ENCODE results near the gene PRR14L. TPM values are rescaled to one million over a fixed set of nuclear protein-coding genes. Genes with fewer than 3 reads are reported as not detected.

PRR14L gene
- total RNA-seq, 1 experiment from 2014 or later, result 138 TPM

GRCh38 chr22:31743871-31744270 lies 6.1 kb downstream of the PRR14L start:
- Histone ChIP-seq H4K5ac (ENCODE audit: insufficient read length, low read depth, low read length) (no peak overlapping the region), H2AFZ (ENCODE audit: low read length) (no peak overlapping the region), H3K23me2 (ENCODE audit: insufficient read length, low read depth, low read length, poor library complexity, severe bottlenecking) (peaks cover 4% of the 10 kb centered on the region), H4K8ac (replicated peaks; ENCODE audit: insufficient read length, low read depth, low read length) (no peak overlapping the region), H3K79me2 (ENCODE audit: insufficient read depth, low read length) (peaks cover 11% of the 10 kb centered on the region; the same call in 1 of the 2 replicates), H2BK15ac (ENCODE audit: low read depth, low read length) (no peak overlapping the region), H3K18ac (ENCODE audit: insufficient read length, low read depth, low read length) (no peak overlapping the region), H2AK5ac (ENCODE audit: insufficient read length, low read length) (no peak overlapping the region), H3K23ac (ENCODE audit: insufficient read length, low read depth, low read length) (no peak overlapping the region), H2BK5ac (ENCODE audit: insufficient read length, low read length) (no peak overlapping the region), H2BK20ac (ENCODE audit: low read depth, low read length, poor library complexity, severe bottlenecking) (no peak overlapping the region), H3K14ac (ENCODE audit: insufficient read depth, low read length) (no peak overlapping the region), H2BK12ac (ENCODE audit: insufficient read length, low read depth, low read length) (no peak overlapping the region), H2BK120ac (ENCODE audit: low read depth, low read length, poor library complexity, severe bottlenecking) (no peak overlapping the region), H4K91ac (ENCODE audit: insufficient read length, low read depth, low read length) (no peak overlapping the region), H3K9ac (ENCODE audit: extremely low read depth, insufficient read length, low read length) (no peak overlapping the region), H3K27ac (ENCODE audit: insufficient read length, low read depth, low read length) (no peak overlapping the region), H4K20me1 (ENCODE audit: control insufficient read depth, insufficient read depth, insufficient read length) (no peaks in the 10 kb centered on the region), H3K56ac (ENCODE audit: insufficient read length, low read depth, low read length) (no peak overlapping the region), H3K9me3 (ENCODE audit: control insufficient read depth, low read depth, low read length) (no peaks in the 10 kb centered on the region), H3K27me3 (ENCODE audit: insufficient read depth, low read length) (no peaks in the 10 kb centered on the region), H3T11ph (ENCODE audit: low read length) (no peak overlapping the region), H3K79me1 (ENCODE audit: insufficient read depth, low read depth, low read length, poor library complexity, severe bottlenecking) (peaks cover 8% of the 10 kb centered on the region), H3K4me2 (ENCODE audit: insufficient read depth, insufficient read length, low read length) (no peak overlapping the region), H3K4ac (ENCODE audit: low read depth, low read length) (no peak overlapping the region), H3K4me1 (ENCODE audit: insufficient read depth, low read length) (peaks cover 2% of the 10 kb centered on the region)
- TF ChIP-seq CTCF (conservative IDR thresholded peaks at IDR 0.05), result no peak
- Mint-ChIP-seq H3K36me3 (ENCODE audit: insufficient read depth in 1 of 3, low read depth in 3 of 3) (peaks cover 23 to 65% (median 62%) of the 10 kb centered on the region in 3 experiments), H3K27ac (peak overlapping the region in 1 of 3 experiments; percentile 33; a peak in 1 of 7 replicates), H3K4me1 (peaks cover 41 to 51% of the 10 kb centered on the region in 2 experiments), H3K27me3 (ENCODE audit: low read depth) (no peaks in the 10 kb centered on the region), H3K4me3 (no peak overlapping the region), H3K9me3 (no peaks in the 10 kb centered on the region)
- DNase-seq, result no peak
- no CpG with 5 or more reads among the region's 7 CpGs for WGBS (ENCODE audit: extremely low coverage, insufficient read length, low lambda C conversion rate)
